ENCODE results near the gene LOXL1. TPM values are rescaled to one million over a fixed set of nuclear protein-coding genes. Genes with fewer than 3 reads are reported as not detected.

The LOXL1 gene
- total RNA-seq, 1 donor, result 176 TPM

DNA sequence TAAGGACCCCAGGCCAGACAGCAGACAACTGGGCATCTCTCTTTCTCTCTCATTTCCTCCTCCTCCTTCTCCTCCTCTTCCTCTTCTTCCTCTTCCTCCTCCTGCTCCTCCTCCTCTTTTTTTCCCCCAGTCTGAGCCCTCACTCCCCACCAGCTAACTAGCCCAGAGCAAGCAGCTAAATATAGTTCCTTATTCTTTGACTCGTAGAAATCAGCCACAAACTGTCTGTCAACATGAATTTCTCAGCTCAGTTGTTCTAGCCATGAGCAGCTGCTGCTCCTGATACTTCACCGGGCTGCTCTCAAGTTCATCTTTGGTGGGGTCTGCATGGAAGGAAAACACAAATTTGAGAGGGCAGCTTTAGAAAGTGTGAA lies 19.2 kb upstream of the LOXL1 start:
- TF ChIP-seq, protein P1, sequence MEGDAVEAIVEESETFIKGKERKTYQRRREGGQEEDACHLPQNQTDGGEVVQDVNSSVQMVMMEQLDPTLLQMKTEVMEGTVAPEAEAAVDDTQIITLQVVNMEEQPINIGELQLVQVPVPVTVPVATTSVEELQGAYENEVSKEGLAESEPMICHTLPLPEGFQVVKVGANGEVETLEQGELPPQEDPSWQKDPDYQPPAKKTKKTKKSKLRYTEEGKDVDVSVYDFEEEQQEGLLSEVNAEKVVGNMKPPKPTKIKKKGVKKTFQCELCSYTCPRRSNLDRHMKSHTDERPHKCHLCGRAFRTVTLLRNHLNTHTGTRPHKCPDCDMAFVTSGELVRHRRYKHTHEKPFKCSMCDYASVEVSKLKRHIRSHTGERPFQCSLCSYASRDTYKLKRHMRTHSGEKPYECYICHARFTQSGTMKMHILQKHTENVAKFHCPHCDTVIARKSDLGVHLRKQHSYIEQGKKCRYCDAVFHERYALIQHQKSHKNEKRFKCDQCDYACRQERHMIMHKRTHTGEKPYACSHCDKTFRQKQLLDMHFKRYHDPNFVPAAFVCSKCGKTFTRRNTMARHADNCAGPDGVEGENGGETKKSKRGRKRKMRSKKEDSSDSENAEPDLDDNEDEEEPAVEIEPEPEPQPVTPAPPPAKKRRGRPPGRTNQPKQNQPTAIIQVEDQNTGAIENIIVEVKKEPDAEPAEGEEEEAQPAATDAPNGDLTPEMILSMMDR (IDR thresholded peaks at IDR 0.05; ENCODE audit: insufficient read depth, low read length), result no peak
- no peak for DNase-seq (ENCODE audit: low read depth)

DNA sequence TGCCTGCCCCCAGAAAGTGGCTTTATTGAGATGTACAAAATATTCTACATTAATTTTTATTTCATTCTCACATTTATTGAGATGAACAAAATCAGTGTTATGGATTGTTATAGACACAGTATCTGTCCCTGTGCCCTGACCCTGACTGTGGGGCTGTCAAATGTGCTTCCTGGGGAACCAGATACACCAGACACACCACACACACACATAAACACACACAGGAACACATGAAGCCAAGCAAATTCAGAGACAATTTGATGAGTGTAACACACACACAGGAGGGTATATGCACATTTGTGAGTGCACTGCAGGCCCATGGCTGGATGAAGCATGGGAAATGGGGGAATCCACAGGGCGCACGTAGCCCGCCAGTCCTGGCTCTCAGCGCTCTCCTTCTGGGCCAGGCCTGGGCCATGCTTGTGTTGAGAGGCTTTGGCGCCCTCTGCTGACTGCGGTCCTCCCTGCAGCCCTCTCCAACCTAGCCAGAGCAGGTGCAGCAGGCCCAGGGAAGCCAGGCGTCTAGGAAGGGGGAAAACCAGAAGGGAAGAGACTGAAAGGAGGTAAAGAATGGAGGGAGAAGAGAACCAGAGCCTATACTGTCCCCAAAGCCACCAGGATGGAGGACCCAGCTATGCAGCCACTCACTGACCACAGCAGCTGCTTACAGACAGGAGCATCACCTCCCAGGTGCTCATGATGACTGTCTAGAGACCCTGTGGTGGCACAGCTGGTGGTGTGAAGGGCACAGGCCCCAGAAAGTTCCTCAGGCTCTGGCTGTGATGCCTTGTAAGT lies 18.0 kb upstream of the LOXL1 start:
- TF ChIP-seq, protein P1 (IDR thresholded peaks at IDR 0.05; ENCODE audit: insufficient read depth, low read length), result peak; percentile 98
- peak; percentile 75 for DNase-seq (ENCODE audit: low read depth)
- H3K4me3 ChIP-seq (ENCODE audit: low read depth, low read length), result no peak overlapping the region

More for the DNA sequence above, 19.2 kb upstream of the LOXL1 start:
- H3K4me3 ChIP-seq (ENCODE audit: low read depth, low read length), result no peak overlapping the region

DNA sequence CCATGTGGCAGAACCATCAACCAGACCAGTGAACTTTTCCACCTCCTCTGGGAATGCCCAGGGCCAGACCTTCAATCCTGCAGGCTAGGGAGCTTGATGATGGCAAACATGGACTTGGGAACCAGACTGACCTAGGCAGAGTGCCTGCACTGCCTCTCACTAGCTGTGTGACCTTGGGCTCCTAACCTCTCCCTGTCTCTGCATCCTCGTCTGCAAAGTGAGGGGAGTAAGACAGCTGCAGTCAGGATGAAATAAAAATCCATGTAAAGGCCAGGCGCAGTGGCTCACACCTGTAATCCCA lies 17.5 kb upstream of the LOXL1 start:
- DNase-seq (ENCODE audit: low read depth), result no peak
- H3K4me3 ChIP-seq (ENCODE audit: low read depth, low read length), result no peak overlapping the region
- TF ChIP-seq, protein P1 (IDR thresholded peaks at IDR 0.05; ENCODE audit: insufficient read depth, low read length), result no peak

DNA sequence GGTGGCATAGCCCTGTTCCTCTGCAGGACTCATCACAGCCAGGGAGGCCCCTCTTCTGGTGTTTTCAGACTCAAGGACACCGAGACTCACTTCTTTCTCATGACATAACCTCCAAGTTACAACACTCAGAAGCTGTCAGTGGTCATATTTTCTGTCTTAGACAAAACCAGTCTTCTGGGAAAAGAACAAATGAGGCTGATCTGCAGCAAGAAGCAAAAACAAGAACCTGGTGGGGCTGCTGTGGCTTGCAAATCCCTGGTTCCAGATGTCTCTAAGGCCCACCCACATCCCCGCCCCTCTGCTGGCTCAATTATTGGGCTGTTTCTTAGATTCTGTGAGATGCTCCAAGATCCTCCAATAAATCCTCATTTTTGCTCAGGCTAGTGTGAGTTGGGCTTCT lies 16.6 kb upstream of the LOXL1 start:
- DNase-seq (ENCODE audit: low read depth), result no peak
- TF ChIP-seq, protein P1 (IDR thresholded peaks at IDR 0.05; ENCODE audit: insufficient read depth, low read length), result no peak
- no peak overlapping the region for H3K4me3 ChIP-seq (ENCODE audit: low read depth, low read length)

DNA sequence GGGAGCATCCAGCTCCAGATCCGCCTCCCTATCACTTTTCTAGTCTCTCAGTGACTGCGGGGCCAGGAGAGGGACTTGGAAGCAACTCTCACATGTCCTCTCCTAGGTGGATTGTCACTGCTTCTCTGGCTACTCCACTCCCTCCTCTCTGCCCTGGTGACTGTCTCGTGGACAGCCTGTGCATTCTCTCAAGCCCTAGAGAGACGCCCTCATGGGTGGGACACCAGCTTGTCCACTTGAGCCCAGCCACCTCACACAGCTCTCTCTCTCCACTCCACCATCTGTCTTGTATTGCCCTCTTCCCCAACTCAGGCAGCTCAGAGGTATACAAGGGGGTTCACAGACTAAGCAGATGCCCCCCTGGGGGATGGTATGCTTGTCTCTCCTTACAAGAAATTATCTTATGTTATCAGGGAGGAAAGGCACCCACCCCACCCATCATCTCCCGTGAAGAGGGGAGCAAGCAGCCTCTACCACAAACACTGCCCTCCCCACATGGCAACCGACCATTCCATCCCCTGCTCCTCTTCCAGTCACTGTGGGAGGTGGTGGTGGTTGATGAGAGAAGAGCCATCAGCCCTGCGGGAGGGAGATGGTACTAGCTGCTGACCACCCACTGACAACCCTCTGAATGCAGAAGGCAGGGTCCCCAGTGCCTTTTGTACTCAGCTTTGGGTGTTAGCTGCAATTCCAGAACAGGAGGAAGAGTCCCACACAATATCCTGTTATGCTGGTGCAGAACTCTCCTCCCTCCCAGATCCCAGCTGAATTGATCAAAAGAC lies 15.5 kb upstream of the LOXL1 start:
- TF ChIP-seq, protein P1 (IDR thresholded peaks at IDR 0.05; ENCODE audit: insufficient read depth, low read length), result no peak
- DNase-seq (ENCODE audit: low read depth), result no peak
- H3K4me3 ChIP-seq (ENCODE audit: low read depth, low read length), result no peak overlapping the region

DNA sequence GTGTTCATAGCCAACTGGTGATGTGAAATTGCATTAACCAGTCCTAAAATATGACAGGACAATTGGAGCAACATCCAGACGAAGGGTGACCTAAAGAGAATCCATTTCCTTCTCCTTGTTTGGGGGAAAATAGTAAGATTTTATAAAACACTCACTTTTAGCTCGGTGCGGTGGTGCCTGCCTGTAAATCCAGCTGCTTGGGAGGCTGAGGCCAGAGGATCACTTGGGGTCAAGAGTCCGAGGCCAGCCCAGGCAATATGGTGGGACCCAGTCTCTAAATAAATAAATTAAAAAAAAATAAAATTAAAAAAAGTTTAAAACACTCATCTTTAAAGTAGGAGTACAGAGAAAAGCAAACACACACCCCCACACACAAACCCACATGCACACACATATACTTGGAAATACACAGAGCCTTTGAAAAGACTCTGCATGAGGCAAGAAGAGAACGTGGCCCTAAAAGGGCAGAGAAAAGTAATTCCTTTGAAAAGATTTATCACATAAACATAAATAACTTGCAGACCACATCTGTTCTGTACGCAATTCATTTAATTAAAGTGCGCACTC lies 14.1 kb upstream of the LOXL1 start:
- TF ChIP-seq, protein P1 (IDR thresholded peaks at IDR 0.05; ENCODE audit: insufficient read depth, low read length), result no peak
- H3K4me3 ChIP-seq (ENCODE audit: low read depth, low read length), result no peak overlapping the region
- no peak for DNase-seq (ENCODE audit: low read depth)
